Choroid plexus epithelial cell (primary cell): ENCODE results near the gene SPINK13.

Source experiments
- DNase-seq: peaks from one replicate; pipeline ENCODE4 v3.0.0-alpha.2; 2010; ENCODE audit warnings: low read depth
- H3K4me3 ChIP-seq: 2 replicates; pipeline ENCODE4 v1.5.1; 2011; ENCODE audit warnings: low read depth, mild to moderate bottlenecking, control low read depth, low read length, moderate library complexity
- CTCF ChIP-seq: conservative IDR thresholded peaks from 2 replicates; pipeline ENCODE4 v1.5.1; 2011; ENCODE audit warnings: low read depth, mild to moderate bottlenecking, control low read depth, inconsistent platforms, low read length, moderate library complexity

SPINK13 gene

GRCh38 chr5:148290271-148291195 lies 21.9 kb downstream of the SPINK13 start:
- TF ChIP-seq CTCF = peak; percentile 60
- H3K4me3 ChIP-seq = no peak overlapping the region
- peak; percentile 53 for DNase-seq

- no peak for TF ChIP-seq CTCF
- no peak for DNase-seq
- H3K4me3 ChIP-seq = no peak overlapping the region
These were observed 29.1 kb downstream of the SPINK13 start for GRCh38 chr5:148297731-148298130.

DNA sequence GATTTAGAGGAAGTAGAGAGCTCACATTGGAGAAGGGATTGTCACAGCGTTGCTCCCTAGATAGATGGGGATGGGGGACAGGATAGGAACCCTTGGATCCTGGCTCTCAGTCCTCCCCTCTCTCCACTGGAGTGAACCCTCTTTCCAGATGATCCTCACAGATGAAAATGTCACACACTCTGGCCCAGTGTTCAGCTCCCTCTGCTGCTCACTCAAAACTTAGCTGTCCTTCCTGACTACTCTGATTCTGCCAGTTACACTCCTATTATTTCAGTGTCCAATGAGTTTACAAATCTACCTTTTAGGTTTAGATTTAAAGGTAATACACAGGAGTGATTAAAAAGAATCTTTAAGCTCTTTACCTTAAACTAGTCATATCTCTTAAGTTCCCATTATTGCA lies 37.9 kb downstream of the SPINK13 start:
- no peak for DNase-seq
- H3K4me3 ChIP-seq = no peak overlapping the region
- no peak for TF ChIP-seq CTCF

DNA sequence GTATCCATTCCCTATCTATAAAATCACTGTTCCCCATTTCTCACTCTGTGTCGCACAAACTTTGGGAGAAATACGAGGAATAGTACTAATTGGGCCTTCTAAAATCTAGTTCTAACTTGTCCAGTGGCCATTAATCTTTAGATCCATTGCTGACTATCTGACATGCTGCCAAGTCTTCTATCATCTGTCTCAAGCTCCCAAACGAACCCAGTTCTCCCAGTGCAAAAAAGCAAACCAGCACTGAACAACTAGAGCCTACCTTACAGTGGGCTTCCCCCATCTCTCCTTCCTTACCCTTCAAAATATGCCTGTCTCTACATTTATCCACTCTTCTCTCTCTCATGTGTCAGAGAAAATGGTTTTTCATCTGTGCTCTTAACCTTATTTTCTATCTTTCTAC lies 40.4 kb downstream of the SPINK13 start:
- H3K4me3 ChIP-seq = no peak overlapping the region
- no peak for TF ChIP-seq CTCF
- no peak for DNase-seq

- H3K4me3 ChIP-seq = no peak overlapping the region
- TF ChIP-seq CTCF = no peak
- DNase-seq = no peak
These were observed 41.2 kb downstream of the SPINK13 start for GRCh38 chr5:148309746-148310145.

- DNase-seq = no peak
- no peak for TF ChIP-seq CTCF
These were observed 42.9 kb downstream of the SPINK13 start for GRCh38 chr5:148311484-148311883.

DNA sequence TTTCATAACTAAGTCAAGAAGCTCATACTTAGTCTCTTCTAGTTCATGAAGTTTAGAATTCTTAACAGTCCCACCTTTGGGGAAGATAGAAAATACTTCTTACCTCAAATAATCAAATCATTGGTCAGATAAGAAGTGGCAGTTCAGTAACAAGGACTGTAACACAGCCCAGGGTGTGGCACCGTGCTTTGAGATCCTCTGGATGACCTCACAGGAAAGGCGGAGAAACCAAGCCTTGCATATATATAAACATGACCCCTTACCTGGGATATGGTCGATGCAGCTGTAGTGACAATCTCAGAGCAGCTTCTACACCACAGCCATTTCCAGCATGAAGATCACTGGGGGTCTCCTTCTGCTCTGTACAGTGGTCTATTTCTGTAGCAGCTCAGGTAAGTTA lies 43.6 kb downstream of the SPINK13 start, which contains the start of gene SPINK7:
TSS of gene SPINK7 (plus strand) at position 271 of the 400 bp plus-strand sequence. CDS start at position 332, 61 bp downstream.
- no peak for DNase-seq
- no peak for TF ChIP-seq CTCF
- H3K4me3 ChIP-seq = no peak within 1 kb of the TSS

More at GRCh38 chr5:148311484-148311883, 42.9 kb downstream of the SPINK13 start:
- H3K4me3 ChIP-seq = no peak overlapping the region
